ENCODE measurements around the gene KPNA2.

- no peak for TF ChIP-seq EZH2 (conservative IDR thresholded peaks at IDR 0.05; ENCODE audit: low read depth, low read length)
- TF ChIP-seq HNRNPLL (IDR thresholded peaks at IDR 0.05; ENCODE audit: low read depth, low read length, poor library complexity, severe bottlenecking) = no peak
- TF ChIP-seq ZNF790 (CRISPR knock-in tag; IDR thresholded peaks at IDR 0.05; ENCODE audit: borderline replicate concordance) = no peak
- no peak for TF ChIP-seq BRCA1 (CRISPR knock-in tag; IDR thresholded peaks at IDR 0.05)
- TF ChIP-seq ZNF318 (CRISPR knock-in tag; IDR thresholded peaks at IDR 0.05) = no peak
Observed at GRCh38 chr17:68033636-68034451, 1.7 kb upstream of the KPNA2 start.

Measured in HepG2 (cell line).